ENCODE measurements around the gene ANKH.

Gene ANKH

GRCh38 chr5:14701556-14701955 is 170.0 kb downstream of the ANKH start:
- Mint-ChIP-seq H3K4me1 (ENCODE audit: low read depth) (peaks cover 55% of the 10 kb centered on the region), H3K27me3 (ENCODE audit: low read depth) (no peaks in the 10 kb centered on the region), H3K9me3 (no peaks in the 10 kb centered on the region), H3K36me3 (ENCODE audit: low read depth) (peaks cover 63% of the 10 kb centered on the region), H3K4me3 (no peak overlapping the region), H3K27ac (peak overlapping the region; percentile 64)

DNA sequence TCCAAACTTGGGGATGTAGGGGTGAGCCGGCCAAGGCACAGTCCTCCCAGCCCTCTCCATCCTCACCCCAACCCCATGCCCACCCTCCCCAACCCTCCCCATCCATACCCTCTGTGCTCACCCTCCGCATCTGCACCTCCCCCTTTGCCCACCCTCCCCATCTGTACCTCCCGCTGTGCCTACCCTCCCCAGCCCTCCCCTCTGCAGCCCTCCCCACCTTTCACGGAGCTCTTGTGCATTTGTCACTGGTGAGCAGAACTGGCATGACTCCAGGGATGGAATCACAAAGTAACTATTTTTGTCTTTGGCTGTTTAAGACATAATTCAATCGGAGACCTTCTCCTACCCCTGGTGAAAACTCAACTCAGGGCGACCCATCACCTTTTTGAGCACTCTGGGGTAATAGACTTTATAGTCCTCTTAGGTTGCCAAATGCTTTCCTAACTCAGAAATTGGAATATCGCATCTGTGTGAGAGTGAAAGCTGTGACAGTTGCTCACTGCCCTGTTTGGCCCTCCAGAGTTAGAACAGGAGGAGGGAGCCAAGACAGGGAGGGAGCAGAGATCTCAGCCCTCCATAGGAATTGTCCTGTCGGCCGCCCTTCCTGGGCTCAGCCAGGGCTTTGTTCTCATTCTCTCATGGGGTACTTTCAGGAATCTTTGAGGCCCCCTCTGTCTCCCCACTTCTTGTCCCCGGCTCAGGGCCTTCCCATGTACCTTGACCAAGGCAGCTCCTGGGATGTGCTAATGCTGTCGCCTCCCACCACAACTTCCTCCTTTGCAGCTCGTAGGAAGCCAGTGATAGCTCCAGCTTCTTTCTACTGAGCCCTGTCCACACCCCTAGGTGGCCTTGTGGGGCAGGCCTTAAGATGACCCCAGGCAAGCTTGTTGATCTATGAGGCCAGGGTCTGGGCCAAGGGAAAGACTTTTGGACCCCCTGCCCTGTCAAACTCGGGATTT is 170.8 kb downstream of the ANKH start:
- Mint-ChIP-seq H3K27me3 (ENCODE audit: low read depth) (no peaks in the 10 kb centered on the region), H3K27ac (peak overlapping the region; percentile 19), H3K4me1 (ENCODE audit: low read depth) (peaks cover 55% of the 10 kb centered on the region), H3K36me3 (ENCODE audit: low read depth) (peaks cover 65% of the 10 kb centered on the region), H3K9me3 (no peaks in the 10 kb centered on the region), H3K4me3 (no peak overlapping the region)

DNA sequence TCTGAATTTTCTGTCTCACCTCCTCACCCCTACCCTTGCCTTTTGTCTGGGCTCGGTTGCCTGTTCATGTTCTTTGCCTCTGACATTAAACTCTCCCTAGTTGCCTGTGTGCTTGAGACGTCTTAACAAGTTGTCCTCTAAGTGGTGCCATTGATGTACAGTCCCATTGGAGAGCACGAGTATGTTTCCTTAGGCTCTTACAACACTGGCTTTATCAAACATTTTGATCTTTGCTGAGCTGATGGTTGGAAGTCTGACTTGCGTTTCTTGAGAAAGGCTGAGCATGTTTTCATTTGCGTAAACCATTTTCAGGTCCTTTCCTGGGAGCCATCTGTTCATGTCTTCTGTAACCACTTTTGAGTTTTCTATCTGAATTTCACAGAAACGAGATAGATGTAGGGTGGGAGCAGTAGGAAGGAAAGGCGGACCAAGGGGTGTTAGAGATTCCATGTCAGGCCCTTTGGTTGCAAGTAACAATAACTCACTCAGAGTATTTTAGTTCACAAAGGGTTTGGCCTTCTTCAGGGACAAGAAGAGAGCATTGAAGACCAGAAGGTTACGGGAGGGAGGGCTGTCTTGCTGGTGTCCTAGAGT is 171.7 kb downstream of the ANKH start:
- Mint-ChIP-seq H3K4me3 (no peak overlapping the region), H3K4me1 (ENCODE audit: low read depth) (peaks cover 49% of the 10 kb centered on the region), H3K27ac (no peak overlapping the region), H3K9me3 (no peaks in the 10 kb centered on the region), H3K36me3 (ENCODE audit: low read depth) (peaks cover 60% of the 10 kb centered on the region), H3K27me3 (ENCODE audit: low read depth) (no peaks in the 10 kb centered on the region)

DNA sequence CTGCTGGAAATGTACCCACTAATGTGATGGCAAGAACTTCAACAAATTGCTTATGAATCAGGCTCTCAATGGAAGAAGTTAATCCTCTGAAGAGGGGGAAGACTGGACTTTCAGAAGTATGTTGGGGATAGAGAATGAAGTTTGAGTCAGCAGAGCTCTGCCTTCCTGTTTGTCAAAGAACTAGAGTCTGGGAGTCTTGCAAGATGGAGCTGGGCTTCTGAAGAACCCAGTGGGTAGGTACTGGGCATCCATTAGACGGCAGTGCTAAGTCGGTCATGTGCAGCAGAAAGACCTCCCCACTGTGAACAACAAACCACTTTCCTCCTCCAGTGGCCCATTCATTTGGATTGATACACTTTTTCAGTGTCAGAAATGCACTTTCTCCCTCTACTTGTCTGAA is 172.4 kb downstream of the ANKH start:
- Mint-ChIP-seq H3K27ac (no peak overlapping the region), H3K4me3 (no peak overlapping the region), H3K4me1 (ENCODE audit: low read depth) (peaks cover 43% of the 10 kb centered on the region)

GRCh38 chr5:14698495-14698894 is 173.1 kb downstream of the ANKH start:
- no peak overlapping the region for H3K27ac Mint-ChIP-seq
- H3K27me3 Mint-ChIP-seq (ENCODE audit: low read depth): no peaks in the 10 kb centered on the region
- peaks cover 37% of the 10 kb centered on the region for H3K4me1 Mint-ChIP-seq (ENCODE audit: low read depth)
- H3K4me3 Mint-ChIP-seq: no peak overlapping the region
- no peaks in the 10 kb centered on the region for H3K9me3 Mint-ChIP-seq
- peaks cover 60% of the 10 kb centered on the region for H3K36me3 Mint-ChIP-seq (ENCODE audit: low read depth)

More for the DNA sequence above, 172.4 kb downstream of the ANKH start:
- Mint-ChIP-seq H3K27me3 (ENCODE audit: low read depth) (no peaks in the 10 kb centered on the region), H3K9me3 (no peaks in the 10 kb centered on the region), H3K36me3 (ENCODE audit: low read depth) (peaks cover 60% of the 10 kb centered on the region)

DNA sequence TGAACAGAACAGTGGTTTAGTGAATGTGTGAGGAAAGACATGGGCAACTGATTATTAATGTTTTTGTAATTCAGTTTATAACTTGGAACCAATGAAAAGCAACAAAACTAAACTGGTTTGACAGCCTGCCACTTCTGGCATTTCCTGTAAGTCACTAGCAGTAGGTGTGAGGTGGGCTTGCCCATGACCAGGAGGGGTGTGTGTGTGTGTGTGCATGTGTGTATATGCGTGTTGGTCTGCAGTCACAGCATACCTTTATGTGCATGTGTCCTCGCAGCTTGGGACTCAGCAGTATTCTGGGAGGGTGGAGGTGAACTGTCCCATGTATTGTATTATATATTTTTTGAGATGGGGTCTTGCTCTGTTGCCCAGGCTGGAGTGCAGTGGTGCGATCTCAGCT is 174.7 kb downstream of the ANKH start:
- H3K4me1 Mint-ChIP-seq (ENCODE audit: low read depth): peaks cover 29% of the 10 kb centered on the region
- no peaks in the 10 kb centered on the region for H3K27me3 Mint-ChIP-seq (ENCODE audit: low read depth)
- H3K9me3 Mint-ChIP-seq: no peaks in the 10 kb centered on the region
- H3K4me3 Mint-ChIP-seq: no peak overlapping the region
- H3K36me3 Mint-ChIP-seq (ENCODE audit: low read depth): peaks cover 62% of the 10 kb centered on the region
- H3K27ac Mint-ChIP-seq: peak overlapping the region; percentile 50

GRCh38 chr5:14696057-14696456 is 175.5 kb downstream of the ANKH start:
- H3K27ac Mint-ChIP-seq: peak overlapping the region; percentile 50
- no peaks in the 10 kb centered on the region for H3K9me3 Mint-ChIP-seq
- H3K4me1 Mint-ChIP-seq (ENCODE audit: low read depth): peaks cover 23% of the 10 kb centered on the region
- no peak overlapping the region for H3K4me3 Mint-ChIP-seq
- peaks cover 62% of the 10 kb centered on the region for H3K36me3 Mint-ChIP-seq (ENCODE audit: low read depth)
- no peaks in the 10 kb centered on the region for H3K27me3 Mint-ChIP-seq (ENCODE audit: low read depth)

DNA sequence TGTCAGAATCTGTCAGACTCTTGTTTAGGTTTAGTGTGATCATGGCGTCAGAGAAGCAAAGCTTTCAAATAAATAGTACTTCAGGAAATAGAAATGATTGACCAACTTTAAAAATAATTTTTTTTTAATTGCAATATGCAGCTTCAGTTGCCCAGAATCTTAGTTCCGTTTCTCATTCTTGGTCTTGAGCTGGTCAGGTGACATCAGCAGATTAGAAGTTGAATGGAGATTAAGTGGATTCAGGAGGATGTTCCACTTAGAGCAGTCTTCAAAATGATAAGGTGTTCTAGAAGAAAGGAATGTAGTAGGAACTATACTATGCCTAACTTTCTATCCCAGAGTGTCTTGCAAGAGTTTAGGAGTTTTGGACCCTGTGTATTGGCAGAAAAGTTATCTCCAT is 176.4 kb downstream of the ANKH start:
- no peak overlapping the region for H3K27ac Mint-ChIP-seq
- H3K4me3 Mint-ChIP-seq: no peak overlapping the region
- no peaks in the 10 kb centered on the region for H3K27me3 Mint-ChIP-seq (ENCODE audit: low read depth)
- peaks cover 24% of the 10 kb centered on the region for H3K4me1 Mint-ChIP-seq (ENCODE audit: low read depth)
- H3K9me3 Mint-ChIP-seq: peaks cover 4% of the 10 kb centered on the region
- peaks cover 69% of the 10 kb centered on the region for H3K36me3 Mint-ChIP-seq (ENCODE audit: low read depth)

GRCh38 chr5:14693070-14693469 is 178.5 kb downstream of the ANKH start:
- Mint-ChIP-seq H3K36me3 (ENCODE audit: low read depth) (peaks cover 72% of the 10 kb centered on the region), H3K9me3 (peaks cover 11% of the 10 kb centered on the region), H3K27me3 (ENCODE audit: low read depth) (no peaks in the 10 kb centered on the region), H3K27ac (no peak overlapping the region), H3K4me1 (ENCODE audit: low read depth) (peaks cover 16% of the 10 kb centered on the region), H3K4me3 (no peak overlapping the region)

DNA sequence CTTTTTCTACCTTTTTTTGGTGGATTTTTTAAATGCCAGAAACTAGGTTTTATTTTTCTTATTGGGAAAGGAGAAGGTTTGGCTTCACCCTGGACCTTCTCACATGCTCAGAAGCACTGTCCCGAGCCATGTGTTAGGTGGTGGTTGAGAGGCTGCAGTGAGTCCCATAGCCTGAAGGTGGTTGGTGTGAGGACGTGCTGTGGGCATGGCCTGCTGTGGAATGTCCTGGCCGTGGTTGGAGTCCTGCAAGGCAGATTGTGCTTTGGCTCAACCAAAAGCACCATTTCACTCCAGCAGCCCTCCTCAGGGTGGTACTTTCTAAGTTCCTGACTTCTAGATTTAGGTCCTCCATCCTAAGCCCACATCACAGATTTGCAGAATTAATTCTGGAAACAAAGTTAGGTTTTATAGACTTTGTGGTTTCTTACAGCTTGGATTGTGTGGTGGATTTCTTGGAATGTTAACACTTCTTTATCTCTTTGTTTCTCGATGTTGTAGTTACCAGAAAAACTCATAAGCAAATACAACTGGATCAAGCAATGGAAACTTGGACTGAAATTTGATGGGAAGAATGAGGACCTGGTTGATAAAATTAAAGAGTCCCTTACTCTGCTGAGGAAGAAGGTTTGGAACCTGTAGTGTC is 184.4 kb downstream of the ANKH start:
- Mint-ChIP-seq H3K4me3 (no peak overlapping the region), H3K4me1 (ENCODE audit: low read depth) (peaks cover 19% of the 10 kb centered on the region), H3K27me3 (ENCODE audit: low read depth) (no peaks in the 10 kb centered on the region), H3K27ac (peak overlapping the region; percentile 31), H3K36me3 (ENCODE audit: low read depth) (peaks cover 63% of the 10 kb centered on the region), H3K9me3 (peaks cover 11% of the 10 kb centered on the region)

DNA sequence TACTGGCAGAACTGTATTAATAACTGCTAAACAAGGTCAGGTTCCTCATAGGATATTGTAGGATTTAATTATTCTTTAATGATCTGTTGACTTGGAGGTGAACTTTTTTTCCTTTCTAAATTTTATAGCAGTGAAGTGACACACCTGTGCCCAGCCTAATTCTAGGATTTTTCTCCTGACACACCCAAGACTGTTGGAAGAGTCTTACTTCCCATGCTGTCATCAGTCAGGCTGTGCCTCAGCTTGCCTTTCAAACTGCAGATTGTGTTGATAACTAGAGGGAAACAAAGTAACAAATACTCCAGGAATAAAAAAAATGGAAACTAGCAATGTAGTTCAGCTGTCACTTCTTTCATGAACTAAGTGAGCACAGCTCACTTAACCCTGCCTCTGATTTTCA is 185.1 kb downstream of the ANKH start:
- H3K4me1 Mint-ChIP-seq (ENCODE audit: low read depth): peaks cover 19% of the 10 kb centered on the region
- H3K27me3 Mint-ChIP-seq (ENCODE audit: low read depth): no peaks in the 10 kb centered on the region
- H3K4me3 Mint-ChIP-seq: no peak overlapping the region
- H3K27ac Mint-ChIP-seq: no peak overlapping the region
- H3K36me3 Mint-ChIP-seq (ENCODE audit: low read depth): peaks cover 66% of the 10 kb centered on the region
- H3K9me3 Mint-ChIP-seq: peaks cover 11% of the 10 kb centered on the region

DNA sequence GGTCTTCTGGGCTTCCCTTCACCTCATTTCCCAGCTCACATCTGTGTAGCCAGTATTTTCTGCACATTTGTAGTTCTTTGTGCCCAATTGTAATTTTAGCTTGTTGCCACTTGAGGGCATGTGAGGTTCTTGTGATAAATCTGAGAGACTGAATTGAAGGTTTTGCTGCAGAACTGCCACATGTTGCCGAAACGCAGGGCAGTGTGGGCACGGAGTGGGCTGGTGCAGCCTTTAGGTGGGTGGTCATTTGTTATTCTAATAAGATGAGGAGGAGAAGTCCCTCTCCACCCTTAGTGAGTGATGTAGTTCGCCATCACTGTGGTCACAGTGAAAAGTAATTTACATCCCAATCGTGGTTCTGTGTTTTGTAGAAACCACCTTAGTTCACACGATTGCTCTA is 185.8 kb downstream of the ANKH start:
- Mint-ChIP-seq H3K9me3 (peaks cover 11% of the 10 kb centered on the region), H3K27ac (peak overlapping the region; percentile 76), H3K4me1 (ENCODE audit: low read depth) (peaks cover 19% of the 10 kb centered on the region), H3K36me3 (ENCODE audit: low read depth) (peaks cover 65% of the 10 kb centered on the region), H3K4me3 (peak overlapping the region; percentile 30), H3K27me3 (ENCODE audit: low read depth) (no peaks in the 10 kb centered on the region)

DNA sequence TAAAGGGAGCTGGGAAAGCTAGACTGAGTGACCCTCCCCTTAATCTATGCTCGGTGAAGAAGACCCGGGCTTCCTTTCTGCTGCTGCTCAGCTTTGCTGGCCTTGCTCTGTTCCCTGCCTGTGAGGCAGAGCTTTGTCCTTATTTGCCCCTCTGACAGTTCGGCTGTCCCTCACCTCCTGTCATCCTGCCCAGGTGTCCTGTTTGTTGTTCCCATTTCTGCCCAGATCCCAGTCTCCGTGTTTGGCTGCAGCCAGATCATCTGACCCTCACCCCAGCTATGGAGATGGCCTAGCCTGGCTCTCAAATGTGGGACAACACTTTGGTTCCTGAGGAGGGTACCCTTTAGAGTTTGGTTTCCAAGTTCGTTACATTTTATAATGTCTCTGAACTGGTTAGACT is 186.8 kb downstream of the ANKH start:
- Mint-ChIP-seq H3K4me1 (ENCODE audit: low read depth) (peaks cover 17% of the 10 kb centered on the region), H3K36me3 (ENCODE audit: low read depth) (peaks cover 59% of the 10 kb centered on the region)

GRCh38 chr5:14683906-14684455 is 187.6 kb downstream of the ANKH start:
- no peak overlapping the region for H3K27ac Mint-ChIP-seq
- H3K36me3 Mint-ChIP-seq (ENCODE audit: low read depth): peaks cover 51% of the 10 kb centered on the region
- H3K27me3 Mint-ChIP-seq (ENCODE audit: low read depth): no peaks in the 10 kb centered on the region
- H3K9me3 Mint-ChIP-seq: no peaks in the 10 kb centered on the region
- H3K4me3 Mint-ChIP-seq: no peak overlapping the region
- H3K4me1 Mint-ChIP-seq (ENCODE audit: low read depth): peaks cover 17% of the 10 kb centered on the region

More for the DNA sequence above, 186.8 kb downstream of the ANKH start:
- peaks cover 4% of the 10 kb centered on the region for H3K9me3 Mint-ChIP-seq
- no peaks in the 10 kb centered on the region for H3K27me3 Mint-ChIP-seq (ENCODE audit: low read depth)
- no peak overlapping the region for H3K4me3 Mint-ChIP-seq
- H3K27ac Mint-ChIP-seq: no peak overlapping the region

All from T-helper 1 cell treated with Interleukin-12 subunit alpha and Interleukin-12 subunit beta and Interleukin-4 antibody, amounts not matched to agents 30 μg/mL and 1 μg/mL, for 36 hours (primary cell).